ENCODE results near the gene CLVS2. TPM values are rescaled to one million over a fixed set of nuclear protein-coding genes. Genes with fewer than 3 reads are reported as not detected.

The CLVS2 gene
- total and polyA plus RNA-seq, 2 experiments from 2014 or later = 0.08 to 0.66 TPM

GRCh38 chr6:123028263-123028662 lies 32.2 kb downstream of the CLVS2 start:
- Histone ChIP-seq H3K27me3 (ENCODE audit: insufficient read depth) (no peaks in the 10 kb centered on the region), H2AFZ (no peak overlapping the region), H3K36me3 (ENCODE audit: insufficient read depth) (no peaks in the 10 kb centered on the region), H3K79me2 (replicated peaks; ENCODE audit: insufficient read depth) (no peaks in the 10 kb centered on the region), H3K9me2 (ENCODE audit: insufficient read depth) (no peaks in the 10 kb centered on the region), H3K4me2 (no peak overlapping the region), H3F3A (replicated peaks; ENCODE audit: low read depth) (no peaks in the 10 kb centered on the region), H3K4me1 (ENCODE audit: insufficient read depth) (no peaks in the 10 kb centered on the region), H3K27ac (ENCODE audit: low read depth) (no peak overlapping the region), H4K20me1 (replicated peaks; ENCODE audit: insufficient read depth) (no peaks in the 10 kb centered on the region; the same call in 1 of the 2 replicates), H3K4me3 (no peak overlapping the region)
- no peaks in the 10 kb centered on the region for H3K36me3 Mint-ChIP-seq (ENCODE audit: low read depth)
- no peaks in the 10 kb centered on the region for H3K27me3 Mint-ChIP-seq (ENCODE audit: insufficient read depth, low read depth, poor library complexity)
- no peak for ATAC-seq
- no peak overlapping the region for H3K27ac Mint-ChIP-seq
- TF ChIP-seq ZNF114 (CRISPR knock-in tag; IDR thresholded peaks at IDR 0.05) = no peak
- TF ChIP-seq ZNF331 (CRISPR knock-in tag; IDR thresholded peaks at IDR 0.05; ENCODE audit: low read depth) = no peak
- TF ChIP-seq, protein P1, sequence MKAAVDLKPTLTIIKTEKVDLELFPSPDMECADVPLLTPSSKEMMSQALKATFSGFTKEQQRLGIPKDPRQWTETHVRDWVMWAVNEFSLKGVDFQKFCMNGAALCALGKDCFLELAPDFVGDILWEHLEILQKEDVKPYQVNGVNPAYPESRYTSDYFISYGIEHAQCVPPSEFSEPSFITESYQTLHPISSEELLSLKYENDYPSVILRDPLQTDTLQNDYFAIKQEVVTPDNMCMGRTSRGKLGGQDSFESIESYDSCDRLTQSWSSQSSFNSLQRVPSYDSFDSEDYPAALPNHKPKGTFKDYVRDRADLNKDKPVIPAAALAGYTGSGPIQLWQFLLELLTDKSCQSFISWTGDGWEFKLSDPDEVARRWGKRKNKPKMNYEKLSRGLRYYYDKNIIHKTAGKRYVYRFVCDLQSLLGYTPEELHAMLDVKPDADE (IDR thresholded peaks at IDR 0.05) = no peak
- TF ChIP-seq NANOG (IDR thresholded peaks at IDR 0.05; ENCODE audit: borderline replicate concordance) = no peak
- TF ChIP-seq, protein P2, sequence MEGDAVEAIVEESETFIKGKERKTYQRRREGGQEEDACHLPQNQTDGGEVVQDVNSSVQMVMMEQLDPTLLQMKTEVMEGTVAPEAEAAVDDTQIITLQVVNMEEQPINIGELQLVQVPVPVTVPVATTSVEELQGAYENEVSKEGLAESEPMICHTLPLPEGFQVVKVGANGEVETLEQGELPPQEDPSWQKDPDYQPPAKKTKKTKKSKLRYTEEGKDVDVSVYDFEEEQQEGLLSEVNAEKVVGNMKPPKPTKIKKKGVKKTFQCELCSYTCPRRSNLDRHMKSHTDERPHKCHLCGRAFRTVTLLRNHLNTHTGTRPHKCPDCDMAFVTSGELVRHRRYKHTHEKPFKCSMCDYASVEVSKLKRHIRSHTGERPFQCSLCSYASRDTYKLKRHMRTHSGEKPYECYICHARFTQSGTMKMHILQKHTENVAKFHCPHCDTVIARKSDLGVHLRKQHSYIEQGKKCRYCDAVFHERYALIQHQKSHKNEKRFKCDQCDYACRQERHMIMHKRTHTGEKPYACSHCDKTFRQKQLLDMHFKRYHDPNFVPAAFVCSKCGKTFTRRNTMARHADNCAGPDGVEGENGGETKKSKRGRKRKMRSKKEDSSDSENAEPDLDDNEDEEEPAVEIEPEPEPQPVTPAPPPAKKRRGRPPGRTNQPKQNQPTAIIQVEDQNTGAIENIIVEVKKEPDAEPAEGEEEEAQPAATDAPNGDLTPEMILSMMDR (conservative IDR thresholded peaks at IDR 0.05; ENCODE audit: low read depth in 2 of 2) = no peak
- no peak for TF ChIP-seq POLR2AphosphoS5 (IDR thresholded peaks at IDR 0.05; ENCODE audit: low read depth)
- no peak for TF ChIP-seq CREB1 (CRISPR knock-in tag; IDR thresholded peaks at IDR 0.05; ENCODE audit: low read depth)
- TF ChIP-seq JUNB (IDR thresholded peaks at IDR 0.05; ENCODE audit: unreplicated experiment) = no peak
- TF ChIP-seq, protein P3, sequence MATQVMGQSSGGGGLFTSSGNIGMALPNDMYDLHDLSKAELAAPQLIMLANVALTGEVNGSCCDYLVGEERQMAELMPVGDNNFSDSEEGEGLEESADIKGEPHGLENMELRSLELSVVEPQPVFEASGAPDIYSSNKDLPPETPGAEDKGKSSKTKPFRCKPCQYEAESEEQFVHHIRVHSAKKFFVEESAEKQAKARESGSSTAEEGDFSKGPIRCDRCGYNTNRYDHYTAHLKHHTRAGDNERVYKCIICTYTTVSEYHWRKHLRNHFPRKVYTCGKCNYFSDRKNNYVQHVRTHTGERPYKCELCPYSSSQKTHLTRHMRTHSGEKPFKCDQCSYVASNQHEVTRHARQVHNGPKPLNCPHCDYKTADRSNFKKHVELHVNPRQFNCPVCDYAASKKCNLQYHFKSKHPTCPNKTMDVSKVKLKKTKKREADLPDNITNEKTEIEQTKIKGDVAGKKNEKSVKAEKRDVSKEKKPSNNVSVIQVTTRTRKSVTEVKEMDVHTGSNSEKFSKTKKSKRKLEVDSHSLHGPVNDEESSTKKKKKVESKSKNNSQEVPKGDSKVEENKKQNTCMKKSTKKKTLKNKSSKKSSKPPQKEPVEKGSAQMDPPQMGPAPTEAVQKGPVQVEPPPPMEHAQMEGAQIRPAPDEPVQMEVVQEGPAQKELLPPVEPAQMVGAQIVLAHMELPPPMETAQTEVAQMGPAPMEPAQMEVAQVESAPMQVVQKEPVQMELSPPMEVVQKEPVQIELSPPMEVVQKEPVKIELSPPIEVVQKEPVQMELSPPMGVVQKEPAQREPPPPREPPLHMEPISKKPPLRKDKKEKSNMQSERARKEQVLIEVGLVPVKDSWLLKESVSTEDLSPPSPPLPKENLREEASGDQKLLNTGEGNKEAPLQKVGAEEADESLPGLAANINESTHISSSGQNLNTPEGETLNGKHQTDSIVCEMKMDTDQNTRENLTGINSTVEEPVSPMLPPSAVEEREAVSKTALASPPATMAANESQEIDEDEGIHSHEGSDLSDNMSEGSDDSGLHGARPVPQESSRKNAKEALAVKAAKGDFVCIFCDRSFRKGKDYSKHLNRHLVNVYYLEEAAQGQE (IDR thresholded peaks at IDR 0.05; ENCODE audit: unreplicated experiment) = no peak
- no peak for TF ChIP-seq EZH2 (IDR thresholded peaks at IDR 0.05; ENCODE audit: low read depth, unreplicated experiment)
- TF ChIP-seq STAT1 (IDR thresholded peaks at IDR 0.05; ENCODE audit: unreplicated experiment) = no peak
- TF ChIP-seq, protein P4, sequence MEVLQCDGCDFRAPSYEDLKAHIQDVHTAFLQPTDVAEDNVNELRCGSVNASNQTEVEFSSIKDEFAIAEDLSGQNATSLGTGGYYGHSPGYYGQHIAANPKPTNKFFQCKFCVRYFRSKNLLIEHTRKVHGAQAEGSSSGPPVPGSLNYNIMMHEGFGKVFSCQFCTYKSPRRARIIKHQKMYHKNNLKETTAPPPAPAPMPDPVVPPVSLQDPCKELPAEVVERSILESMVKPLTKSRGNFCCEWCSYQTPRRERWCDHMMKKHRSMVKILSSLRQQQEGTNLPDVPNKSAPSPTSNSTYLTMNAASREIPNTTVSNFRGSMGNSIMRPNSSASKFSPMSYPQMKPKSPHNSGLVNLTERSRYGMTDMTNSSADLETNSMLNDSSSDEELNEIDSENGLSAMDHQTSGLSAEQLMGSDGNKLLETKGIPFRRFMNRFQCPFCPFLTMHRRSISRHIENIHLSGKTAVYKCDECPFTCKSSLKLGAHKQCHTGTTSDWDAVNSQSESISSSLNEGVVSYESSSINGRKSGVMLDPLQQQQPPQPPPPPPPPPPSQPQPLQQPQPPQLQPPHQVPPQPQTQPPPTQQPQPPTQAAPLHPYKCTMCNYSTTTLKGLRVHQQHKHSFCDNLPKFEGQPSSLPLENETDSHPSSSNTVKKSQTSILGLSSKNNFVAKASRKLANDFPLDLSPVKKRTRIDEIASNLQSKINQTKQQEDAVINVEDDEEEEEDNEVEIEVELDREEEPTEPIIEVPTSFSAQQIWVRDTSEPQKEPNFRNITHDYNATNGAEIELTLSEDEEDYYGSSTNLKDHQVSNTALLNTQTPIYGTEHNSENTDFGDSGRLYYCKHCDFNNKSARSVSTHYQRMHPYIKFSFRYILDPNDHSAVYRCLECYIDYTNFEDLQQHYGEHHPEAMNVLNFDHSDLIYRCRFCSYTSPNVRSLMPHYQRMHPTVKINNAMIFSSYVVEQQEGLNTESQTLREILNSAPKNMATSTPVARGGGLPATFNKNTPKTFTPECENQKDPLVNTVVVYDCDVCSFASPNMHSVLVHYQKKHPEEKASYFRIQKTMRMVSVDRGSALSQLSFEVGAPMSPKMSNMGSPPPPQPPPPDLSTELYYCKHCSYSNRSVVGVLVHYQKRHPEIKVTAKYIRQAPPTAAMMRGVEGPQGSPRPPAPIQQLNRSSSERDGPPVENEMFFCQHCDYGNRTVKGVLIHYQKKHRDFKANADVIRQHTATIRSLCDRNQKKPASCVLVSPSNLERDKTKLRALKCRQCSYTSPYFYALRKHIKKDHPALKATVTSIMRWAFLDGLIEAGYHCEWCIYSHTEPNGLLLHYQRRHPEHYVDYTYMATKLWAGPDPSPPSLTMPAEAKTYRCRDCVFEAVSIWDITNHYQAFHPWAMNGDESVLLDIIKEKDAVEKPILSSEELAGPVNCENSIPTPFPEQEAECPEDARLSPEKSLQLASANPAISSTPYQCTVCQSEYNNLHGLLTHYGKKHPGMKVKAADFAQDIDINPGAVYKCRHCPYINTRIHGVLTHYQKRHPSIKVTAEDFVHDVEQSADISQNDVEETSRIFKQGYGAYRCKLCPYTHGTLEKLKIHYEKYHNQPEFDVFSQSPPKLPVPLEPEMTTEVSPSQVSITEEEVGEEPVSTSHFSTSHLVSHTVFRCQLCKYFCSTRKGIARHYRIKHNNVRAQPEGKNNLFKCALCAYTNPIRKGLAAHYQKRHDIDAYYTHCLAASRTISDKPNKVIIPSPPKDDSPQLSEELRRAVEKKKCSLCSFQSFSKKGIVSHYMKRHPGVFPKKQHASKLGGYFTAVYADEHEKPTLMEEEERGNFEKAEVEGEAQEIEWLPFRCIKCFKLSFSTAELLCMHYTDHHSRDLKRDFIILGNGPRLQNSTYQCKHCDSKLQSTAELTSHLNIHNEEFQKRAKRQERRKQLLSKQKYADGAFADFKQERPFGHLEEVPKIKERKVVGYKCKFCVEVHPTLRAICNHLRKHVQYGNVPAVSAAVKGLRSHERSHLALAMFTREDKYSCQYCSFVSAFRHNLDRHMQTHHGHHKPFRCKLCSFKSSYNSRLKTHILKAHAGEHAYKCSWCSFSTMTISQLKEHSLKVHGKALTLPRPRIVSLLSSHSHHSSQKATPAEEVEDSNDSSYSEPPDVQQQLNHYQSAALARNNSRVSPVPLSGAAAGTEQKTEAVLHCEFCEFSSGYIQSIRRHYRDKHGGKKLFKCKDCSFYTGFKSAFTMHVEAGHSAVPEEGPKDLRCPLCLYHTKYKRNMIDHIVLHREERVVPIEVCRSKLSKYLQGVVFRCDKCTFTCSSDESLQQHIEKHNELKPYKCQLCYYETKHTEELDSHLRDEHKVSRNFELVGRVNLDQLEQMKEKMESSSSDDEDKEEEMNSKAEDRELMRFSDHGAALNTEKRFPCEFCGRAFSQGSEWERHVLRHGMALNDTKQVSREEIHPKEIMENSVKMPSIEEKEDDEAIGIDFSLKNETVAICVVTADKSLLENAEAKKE (CRISPR knock-in tag; IDR thresholded peaks at IDR 0.05) = no peak
- TF ChIP-seq EZH2phosphoT487 (IDR thresholded peaks at IDR 0.05; ENCODE audit: unreplicated experiment) = no peak
- no peak overlapping the region for H3K4me3 Mint-ChIP-seq
- H3K9me3 Mint-ChIP-seq = no peaks in the 10 kb centered on the region
- H3K4me1 Mint-ChIP-seq = no peaks in the 10 kb centered on the region
- DNase-seq (ENCODE audit: low spot score) = no peak

Measured in GM23338 (cell line).